Lower lobe of right lung (tissue), 2 donors: ENCODE results near the gene DCXR. TPM values are rescaled to one million over a fixed set of nuclear protein-coding genes. Genes with fewer than 3 reads are reported as not detected.

Experiments used
- ATAC-seq, 2 donors: fragments of 200-7000 bp; cut with Tn5 transposase; one replicate each; pipeline ENCODE4 v1.9.1; 2020 to 2022; ENCODE audit warnings: mild to moderate bottlenecking in 2 of 2, moderate library complexity in 2 of 2
- DNase-seq: peaks from one replicate; pipeline ENCODE4 v3.0.0-alpha.2; 2020
- H3K27ac ChIP-seq: fragments of 200-600 bp; one replicate; pipeline ENCODE4 v1.8.0; 2022
- H3K27me3 ChIP-seq: fragments of 200-600 bp; one replicate; pipeline ENCODE4 v1.8.0; 2022; ENCODE audit warnings: low read depth
- H3K36me3 ChIP-seq: fragments of 200-600 bp; one replicate; pipeline ENCODE4 v1.8.0; 2022; ENCODE audit warnings: mild to moderate bottlenecking
- H3K4me1 ChIP-seq: fragments of 200-600 bp; one replicate; pipeline ENCODE4 v1.8.0; 2022
- H3K4me3 ChIP-seq: fragments of 200-600 bp; one replicate; pipeline ENCODE4 v1.8.0; 2022; ENCODE audit warnings: mild to moderate bottlenecking
- H3K9me3 ChIP-seq: fragments of 200-600 bp; one replicate; pipeline ENCODE4 v1.8.0; 2022
- intact Hi-C: fragments of 100-400 bp; cut with DNase I; formaldehyde crosslinking; loops from one replicate; pipeline ENCODE4 v1.11.0; 2022
- total RNA-seq: library from RNA; stranded (reverse); fragmentation: NEBNext Ultra II Directional; extraction: Animal tissue kit (Norgen Biotek cat#: 25700); gene quantifications from one replicate; pipeline ENCODE4 v1.2.1, GENCODE V29; 2021
- TF ChIP-seq, protein P1 (sequence below): fragments of 200-600 bp; IDR thresholded peaks from one replicate; pipeline ENCODE4 v1.8.0; 2022; ENCODE audit warnings: antibody characterized with exemption, mild to moderate bottlenecking
- donor health status: DM: no; HTN: yes; CAD: no; lungs with severe emphysema.

Gene DCXR
- total RNA-seq, 1 donor from 2014 or later = 133 TPM

DNA sequence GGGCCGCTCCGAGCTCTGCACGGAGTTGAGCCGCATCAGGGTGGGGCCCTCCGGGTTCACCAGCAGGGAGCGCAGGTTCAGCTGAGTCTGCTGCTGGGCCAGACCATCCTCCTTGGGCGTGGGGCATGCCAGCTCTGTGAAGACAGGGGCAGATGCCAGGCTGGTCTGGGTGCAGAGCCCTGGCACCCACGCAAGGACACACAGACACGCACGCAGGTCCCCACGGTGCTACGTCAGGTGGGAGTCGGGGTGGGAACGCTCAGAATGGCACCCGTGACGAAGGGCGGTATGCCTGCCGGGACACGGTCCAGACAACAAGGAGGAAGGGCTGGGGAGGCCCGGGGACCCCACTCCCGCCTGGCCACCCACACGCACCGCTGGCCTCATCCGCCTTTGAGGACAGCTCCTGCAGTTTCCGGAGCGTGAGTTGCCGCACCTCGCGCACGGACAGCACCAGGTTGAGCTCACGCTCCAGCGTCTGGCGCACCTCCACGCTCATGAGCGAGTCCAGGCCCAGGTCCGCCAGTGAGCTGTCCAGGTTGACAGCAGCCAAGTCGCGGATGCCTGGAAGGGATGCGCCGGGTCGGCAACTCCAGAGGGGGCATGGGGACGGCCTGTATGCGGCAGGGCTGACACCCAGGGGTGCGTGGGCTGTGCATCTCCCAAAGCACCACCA is 43.4 kb upstream of the DCXR start:
- Histone ChIP-seq H3K36me3 (peaks cover 75% of the 10 kb centered on the region), H3K4me1 (no peaks in the 10 kb centered on the region), H3K9me3 (no peaks in the 10 kb centered on the region), H3K27me3 (no peaks in the 10 kb centered on the region), H3K27ac (no peak overlapping the region), H3K4me3 (no peak overlapping the region)
- intact Hi-C loops = no loop called here
- DNase-seq = no peak
- TF ChIP-seq, protein P1, sequence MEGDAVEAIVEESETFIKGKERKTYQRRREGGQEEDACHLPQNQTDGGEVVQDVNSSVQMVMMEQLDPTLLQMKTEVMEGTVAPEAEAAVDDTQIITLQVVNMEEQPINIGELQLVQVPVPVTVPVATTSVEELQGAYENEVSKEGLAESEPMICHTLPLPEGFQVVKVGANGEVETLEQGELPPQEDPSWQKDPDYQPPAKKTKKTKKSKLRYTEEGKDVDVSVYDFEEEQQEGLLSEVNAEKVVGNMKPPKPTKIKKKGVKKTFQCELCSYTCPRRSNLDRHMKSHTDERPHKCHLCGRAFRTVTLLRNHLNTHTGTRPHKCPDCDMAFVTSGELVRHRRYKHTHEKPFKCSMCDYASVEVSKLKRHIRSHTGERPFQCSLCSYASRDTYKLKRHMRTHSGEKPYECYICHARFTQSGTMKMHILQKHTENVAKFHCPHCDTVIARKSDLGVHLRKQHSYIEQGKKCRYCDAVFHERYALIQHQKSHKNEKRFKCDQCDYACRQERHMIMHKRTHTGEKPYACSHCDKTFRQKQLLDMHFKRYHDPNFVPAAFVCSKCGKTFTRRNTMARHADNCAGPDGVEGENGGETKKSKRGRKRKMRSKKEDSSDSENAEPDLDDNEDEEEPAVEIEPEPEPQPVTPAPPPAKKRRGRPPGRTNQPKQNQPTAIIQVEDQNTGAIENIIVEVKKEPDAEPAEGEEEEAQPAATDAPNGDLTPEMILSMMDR = no peak
- ATAC-seq = no peak

DNA sequence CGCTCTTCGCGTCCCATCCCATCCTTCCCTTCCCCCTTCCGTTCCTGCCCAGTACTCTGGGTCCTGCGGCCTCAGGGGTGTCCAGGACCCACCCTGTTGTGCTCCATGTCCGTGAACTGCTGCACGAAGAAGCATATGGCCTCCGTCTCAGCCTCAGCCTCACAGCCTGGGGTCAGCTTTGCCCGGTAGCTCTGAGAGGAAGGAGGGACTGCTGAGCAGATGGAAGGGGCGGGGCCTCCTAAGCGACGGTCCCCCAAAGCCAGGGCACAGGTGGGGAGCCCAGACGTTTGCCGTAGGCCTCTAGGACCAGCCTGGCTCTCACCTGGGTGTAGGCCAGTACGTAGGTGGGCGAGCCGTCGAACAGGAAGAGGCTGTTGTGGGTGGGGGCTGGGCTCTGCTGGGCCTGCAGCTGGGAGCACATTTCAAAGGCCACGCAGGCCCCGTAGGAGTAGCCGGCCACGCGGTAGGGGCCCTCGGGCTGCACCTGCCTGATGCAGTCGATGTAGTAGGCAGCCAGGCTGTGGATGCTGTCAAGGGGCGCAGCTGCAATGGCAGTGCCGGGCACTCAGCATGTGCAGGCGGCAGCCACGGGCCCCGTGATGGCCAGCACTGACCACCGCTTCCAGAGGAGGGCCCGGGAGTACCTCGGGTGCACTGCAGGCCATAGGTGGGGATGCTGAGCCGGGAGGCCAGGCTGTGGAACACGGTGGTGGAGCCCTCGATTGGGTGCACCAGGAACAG is 42.7 kb upstream of the DCXR start:
- ATAC-seq = no peak
- intact Hi-C loops = no loop called here
- Histone ChIP-seq H3K4me3 (no peak overlapping the region), H3K4me1 (no peaks in the 10 kb centered on the region), H3K36me3 (peaks cover 68% of the 10 kb centered on the region), H3K27me3 (no peaks in the 10 kb centered on the region), H3K9me3 (no peaks in the 10 kb centered on the region), H3K27ac (no peak overlapping the region)
- DNase-seq = no peak
- TF ChIP-seq, protein P1 = no peak

DNA sequence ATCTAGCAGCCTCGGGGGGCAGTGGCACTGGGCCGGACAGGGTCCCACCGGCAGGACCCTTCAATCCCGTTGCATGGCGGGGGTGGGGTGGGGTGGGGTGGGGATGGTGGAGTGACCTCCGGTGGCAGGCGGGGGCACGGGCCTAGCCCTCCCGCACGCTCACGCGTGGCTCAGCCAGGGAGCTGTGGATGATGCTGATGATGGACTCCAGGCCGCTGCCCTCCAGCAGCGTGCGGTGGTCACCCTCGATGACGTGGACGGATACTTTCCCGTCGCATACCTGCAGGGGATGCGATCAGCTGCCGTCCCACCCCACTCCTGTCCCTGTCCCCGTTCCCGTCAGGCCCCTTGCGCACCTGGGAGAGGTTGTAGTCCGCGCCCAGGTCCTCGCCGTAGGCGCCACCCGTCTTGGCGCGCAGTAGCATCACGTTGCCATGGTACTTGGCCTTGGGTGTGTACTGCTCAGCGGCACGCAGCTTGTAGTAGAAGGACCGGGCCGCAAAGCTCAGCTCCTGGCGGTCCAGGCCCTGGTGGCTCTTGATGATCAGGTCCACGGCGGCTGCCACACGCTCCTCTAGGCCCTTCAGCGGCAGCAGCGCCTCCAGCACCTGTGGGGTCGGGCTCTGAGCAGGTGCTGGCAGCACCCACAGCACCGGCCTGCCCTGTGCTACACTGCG is 41.6 kb upstream of the DCXR start:
- no peak for DNase-seq

DNA sequence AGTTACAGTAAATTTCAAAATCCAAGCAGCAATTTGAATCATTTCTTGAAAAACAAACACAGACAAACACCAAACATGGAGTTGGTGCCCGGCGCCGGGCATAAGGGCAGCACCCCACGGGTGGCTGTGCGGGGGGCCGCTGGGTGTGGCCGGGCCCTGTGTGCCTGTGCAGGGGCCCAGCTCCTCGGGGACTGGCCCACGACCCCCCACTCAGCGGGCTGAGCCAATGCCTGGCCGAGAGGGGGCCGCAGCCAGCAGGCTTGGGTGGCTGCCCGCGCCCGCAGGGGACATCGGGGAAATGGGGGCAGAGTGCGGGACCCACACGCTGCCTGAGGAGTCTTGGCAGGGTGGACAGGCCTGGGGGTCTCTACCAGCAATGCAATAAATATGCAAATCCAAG is 40.9 kb upstream of the DCXR start:
- peaks cover 50% of the 10 kb centered on the region for H3K36me3 ChIP-seq
- H3K4me3 ChIP-seq = no peak overlapping the region
- no peaks in the 10 kb centered on the region for H3K9me3 ChIP-seq
- intact Hi-C loops = no loop called here
- H3K27ac ChIP-seq = no peak overlapping the region
- TF ChIP-seq, protein P1 = no peak
- H3K27me3 ChIP-seq = no peaks in the 10 kb centered on the region
- no peak for ATAC-seq
- DNase-seq = no peak
- no peaks in the 10 kb centered on the region for H3K4me1 ChIP-seq

More for the DNA sequence above, 41.6 kb upstream of the DCXR start:
- Histone ChIP-seq H3K9me3 (no peaks in the 10 kb centered on the region), H3K4me3 (no peak overlapping the region), H3K27ac (no peak overlapping the region), H3K4me1 (no peaks in the 10 kb centered on the region), H3K27me3 (no peaks in the 10 kb centered on the region), H3K36me3 (peaks cover 57% of the 10 kb centered on the region)
- no peak for ATAC-seq
- TF ChIP-seq, protein P1 = no peak
- intact Hi-C loops = no loop called here

DNA sequence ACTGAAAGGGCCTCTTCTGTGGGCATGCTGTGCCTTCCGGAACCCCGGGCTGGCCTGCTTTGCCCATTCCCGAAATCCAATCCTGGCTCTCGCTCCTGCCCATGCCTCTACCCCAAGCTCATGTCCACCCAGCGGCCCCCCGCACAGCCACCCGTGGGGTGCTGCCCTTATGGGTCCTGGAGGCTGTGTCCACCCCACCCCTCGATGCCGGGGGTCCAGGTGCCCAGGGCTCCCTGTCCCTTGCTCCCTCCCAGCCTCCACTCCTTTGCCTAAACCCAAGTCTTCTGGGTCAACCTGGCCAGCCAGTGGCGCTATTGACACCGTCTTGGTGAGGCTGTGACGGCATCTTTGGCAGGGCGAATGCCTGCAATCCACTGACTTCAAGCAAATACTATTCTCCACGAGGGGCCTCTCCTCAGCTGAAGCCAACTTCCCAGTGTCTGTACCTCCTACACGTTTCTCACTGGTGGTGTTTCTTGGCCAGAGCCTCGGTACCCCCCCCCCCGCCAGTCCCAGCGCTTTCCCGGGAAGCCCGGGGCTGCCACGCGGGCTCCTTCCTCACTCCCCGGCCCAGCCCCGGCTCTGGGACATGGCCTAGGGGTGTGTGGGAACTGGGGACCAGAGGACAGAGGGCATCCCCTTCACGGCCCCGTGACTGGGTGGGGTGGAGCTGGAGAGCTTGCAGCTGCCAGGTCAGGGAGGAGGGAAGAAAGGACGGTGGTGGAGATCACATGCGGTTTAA is 40.3 kb upstream of the DCXR start:
- H3K36me3 ChIP-seq = peaks cover 44% of the 10 kb centered on the region
- no peaks in the 10 kb centered on the region for H3K9me3 ChIP-seq
- H3K27ac ChIP-seq = no peak overlapping the region
- no peak for DNase-seq
- H3K4me3 ChIP-seq = no peak overlapping the region
- TF ChIP-seq, protein P1 = no peak
- no peaks in the 10 kb centered on the region for H3K27me3 ChIP-seq
- no peaks in the 10 kb centered on the region for H3K4me1 ChIP-seq
- ATAC-seq = no peak
- intact Hi-C loops = no loop called here
